Anterior cingulate cortex (tissue), 58 donors: Measurements from ENCODE around the gene ZXDC.

ENCODE experiments used
- DNase-seq, 58 donors: peaks; one replicate each; lab custom pipeline; 2025; lab: John Stamatoyannopoulos, UW

Gene ZXDC

DNA sequence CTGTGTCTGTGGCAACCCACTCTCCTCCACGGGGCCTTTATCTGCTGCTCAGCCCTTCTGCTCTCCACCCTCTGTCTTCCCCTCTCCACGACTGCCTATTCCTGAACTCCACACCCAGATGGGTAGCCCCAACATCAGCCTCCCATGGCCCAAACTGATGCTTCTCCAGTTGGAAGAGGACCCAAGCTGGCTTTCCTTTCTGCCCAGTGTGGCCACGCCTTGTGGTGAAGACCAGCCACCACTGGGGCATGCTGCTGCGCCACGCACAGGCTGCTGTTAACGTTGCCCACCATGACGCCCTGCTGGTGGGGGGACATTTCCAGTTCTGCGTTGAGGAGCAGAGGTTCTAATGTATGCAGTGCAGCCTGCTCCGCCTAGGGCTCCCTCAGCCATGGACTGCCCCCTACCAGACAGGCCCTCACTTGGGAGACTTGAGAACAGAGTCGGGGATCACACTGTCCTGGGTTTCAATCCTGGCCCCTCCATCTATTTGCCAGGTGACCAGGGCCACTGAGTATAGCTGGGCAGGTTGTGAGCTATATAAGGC, 54.0 kb downstream of the ZXDC start:
- no peak for DNase-seq

DNA sequence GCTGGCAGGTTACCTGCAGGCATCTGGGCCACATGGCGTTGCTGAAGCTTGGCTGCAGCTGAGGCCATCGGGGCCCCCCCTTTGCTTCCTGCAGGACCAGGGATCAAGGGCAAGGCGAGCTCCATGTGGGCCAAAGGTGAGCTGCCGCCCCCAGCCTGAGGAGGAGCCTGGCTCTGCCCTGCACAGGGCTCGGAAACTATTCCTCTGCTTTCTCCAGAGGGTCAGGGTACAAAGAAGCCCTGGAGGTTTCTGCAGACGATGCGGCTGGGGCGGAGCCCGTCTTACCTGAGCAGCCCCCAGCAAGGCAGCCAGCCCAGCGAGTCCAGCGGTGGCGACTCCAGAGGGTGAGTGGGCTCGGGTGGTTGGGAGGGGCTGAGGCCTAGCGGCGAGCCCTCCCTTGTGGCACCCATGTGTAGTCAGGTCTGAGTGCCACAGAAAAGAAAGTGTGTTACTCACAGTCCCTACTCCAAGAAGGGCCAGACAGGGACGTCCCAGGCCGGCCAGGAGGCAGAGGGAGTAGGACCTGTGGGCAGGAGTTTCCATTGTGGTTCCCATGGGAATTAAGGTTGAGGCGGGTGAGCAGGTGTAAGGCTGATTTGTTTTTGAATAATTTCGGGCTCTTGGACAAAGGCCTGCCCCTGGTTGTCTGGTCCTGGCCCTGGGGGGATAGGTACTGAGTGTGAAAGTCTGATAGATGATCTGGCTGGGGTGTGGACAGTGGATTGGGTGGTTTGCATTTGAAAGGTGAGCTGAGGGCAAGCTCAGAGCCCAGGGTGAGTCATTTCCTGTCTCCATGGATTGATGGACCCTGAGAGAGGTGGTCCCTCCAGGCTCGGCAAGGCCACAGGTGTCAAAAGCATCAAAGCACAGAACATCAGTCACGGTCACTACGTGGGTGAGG, 55.6 kb downstream of the ZXDC start:
- DNase-seq: no peak

DNA sequence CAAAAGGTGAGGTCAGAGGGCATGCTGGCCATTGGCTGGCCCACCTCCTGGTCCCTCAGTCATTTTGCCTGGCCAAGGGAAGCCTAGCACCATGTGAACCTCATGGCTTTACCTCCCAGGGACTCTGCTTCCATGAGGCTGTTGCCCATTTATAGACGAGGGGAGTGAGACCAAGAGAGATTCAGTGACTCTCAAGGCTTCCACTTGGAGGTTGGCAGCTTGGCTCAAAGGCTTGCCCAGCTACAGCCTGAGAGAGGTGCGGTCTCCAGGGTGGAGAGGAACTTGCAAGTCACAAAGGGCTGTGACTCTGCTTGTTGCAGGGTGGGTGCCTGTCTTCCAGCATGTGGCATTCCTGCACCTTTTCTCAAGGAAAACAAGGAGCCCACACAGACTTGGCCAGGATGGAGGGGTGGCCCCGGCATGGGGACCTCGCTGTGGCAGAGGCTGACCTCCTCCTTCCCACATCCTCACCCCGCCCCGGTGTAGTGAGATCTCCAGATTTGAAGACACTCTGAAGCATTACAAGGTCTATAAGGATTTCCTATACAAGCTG, 56.5 kb downstream of the ZXDC start:
- DNase-seq: no peak

DNA sequence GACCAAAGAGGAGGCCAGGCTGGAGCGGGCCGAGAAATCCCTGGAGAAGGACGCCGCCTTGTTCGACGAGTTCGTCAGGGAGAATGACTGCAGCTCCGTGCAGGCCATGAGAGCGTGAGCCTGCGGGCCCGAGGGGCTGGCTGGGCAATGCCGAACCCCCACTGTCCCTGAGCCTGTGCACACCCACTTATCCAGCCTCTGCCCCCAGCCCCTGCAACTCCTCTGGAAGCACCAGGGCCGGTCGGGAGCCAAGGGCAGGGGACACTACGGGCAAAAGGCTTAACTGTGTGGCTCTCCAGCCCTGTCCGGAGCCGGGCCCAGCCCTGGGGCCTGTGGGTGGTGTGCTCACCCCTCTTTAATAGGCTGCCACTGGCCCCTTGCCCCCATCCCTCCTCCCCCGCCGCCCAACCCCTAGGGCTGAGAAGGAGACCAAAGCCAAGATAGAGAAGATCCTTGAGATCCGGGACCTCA, 57.0 kb downstream of the ZXDC start:
- no peak for DNase-seq

DNA sequence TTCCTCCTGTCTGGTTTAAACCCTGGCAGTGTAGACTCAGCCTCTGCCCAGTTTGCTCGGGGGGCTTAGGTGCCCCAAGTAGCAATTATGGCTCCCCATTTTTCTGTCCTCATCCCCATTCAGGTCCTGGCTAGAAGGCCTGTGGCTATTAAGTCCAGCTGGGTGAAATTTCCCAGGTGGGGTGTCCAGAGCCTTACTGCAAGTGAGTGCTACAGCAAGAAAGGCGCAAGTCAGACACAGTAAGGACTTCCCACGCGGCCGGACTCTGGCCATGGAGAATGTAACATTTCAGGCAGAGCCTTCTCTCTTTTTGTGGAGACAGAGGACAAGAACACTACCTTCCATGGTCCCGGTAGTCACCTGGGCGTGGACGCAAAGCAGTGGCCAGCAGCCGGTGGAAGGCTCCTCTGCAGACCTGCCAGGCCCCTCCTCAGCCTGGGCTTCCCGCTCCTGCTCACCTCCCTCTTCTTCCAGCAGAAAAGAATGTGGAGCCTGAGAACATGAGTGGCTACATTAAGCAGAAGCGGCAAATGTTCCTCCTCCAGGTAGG, 57.6 kb downstream of the ZXDC start:
- no peak for DNase-seq

GRCh38 chr3:126417515-126417914, 58.2 kb downstream of the ZXDC start:
- no peak for DNase-seq

GRCh38 chr3:126416943-126417342, 58.7 kb downstream of the ZXDC start:
- DNase-seq: no peak

GRCh38 chr3:126415661-126416591, 59.8 kb downstream of the ZXDC start:
- no peak for DNase-seq

DNA sequence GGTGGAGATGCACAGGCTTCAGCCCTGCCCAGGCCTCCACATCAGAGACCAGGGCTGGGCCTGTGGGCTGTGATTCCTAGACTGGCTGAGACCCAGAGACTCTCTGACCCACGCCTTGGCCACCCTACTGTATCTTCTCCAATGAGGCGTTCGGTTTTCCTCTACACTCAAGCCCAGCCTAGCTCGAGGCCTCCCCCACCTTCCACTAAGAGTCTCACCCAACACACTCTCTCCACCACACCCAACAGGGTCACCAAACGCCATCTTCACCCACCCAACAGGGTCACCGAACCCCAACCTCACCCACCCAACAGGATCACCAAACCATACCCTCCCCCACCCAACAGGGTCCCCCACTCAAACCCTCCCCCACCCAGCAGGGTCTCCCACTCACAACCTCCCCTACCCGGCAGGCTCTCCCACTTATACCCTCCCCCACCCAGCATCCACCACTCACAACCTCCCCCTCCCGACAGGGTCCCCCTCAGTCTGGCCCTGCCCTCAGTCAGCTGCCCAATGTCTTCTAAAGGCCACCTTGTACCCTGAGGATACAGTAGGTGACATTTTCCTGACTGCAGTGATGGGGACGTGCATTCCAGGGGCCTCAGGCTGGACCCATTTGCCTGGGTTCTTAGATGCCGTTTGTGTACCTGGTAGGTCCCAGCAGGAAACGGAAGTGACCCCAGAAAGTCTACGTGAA, 60.6 kb downstream of the ZXDC start:
- no peak for DNase-seq

DNA sequence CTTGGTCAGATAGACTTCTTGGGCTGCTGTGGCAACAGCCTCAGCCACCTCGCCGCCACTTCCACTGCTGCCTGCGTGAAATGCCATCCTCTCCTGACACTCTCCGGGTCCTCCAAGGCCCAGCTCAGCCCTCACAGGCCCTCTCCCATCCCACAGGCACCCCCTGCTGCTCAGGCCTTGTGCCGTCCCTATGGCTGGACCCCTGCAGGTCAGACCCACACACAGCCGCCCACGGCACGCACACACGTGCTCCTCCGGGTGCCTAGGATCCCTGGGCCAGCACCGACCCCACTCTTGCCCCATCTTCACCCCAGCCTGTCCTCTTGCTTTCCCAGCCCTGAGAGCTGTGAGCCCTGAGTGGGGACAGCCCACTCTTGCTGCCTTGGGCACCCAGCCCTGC, 61.3 kb downstream of the ZXDC start:
- DNase-seq: no peak

GRCh38 chr3:126413693-126414080, 62.0 kb downstream of the ZXDC start:
- no peak for DNase-seq

DNA sequence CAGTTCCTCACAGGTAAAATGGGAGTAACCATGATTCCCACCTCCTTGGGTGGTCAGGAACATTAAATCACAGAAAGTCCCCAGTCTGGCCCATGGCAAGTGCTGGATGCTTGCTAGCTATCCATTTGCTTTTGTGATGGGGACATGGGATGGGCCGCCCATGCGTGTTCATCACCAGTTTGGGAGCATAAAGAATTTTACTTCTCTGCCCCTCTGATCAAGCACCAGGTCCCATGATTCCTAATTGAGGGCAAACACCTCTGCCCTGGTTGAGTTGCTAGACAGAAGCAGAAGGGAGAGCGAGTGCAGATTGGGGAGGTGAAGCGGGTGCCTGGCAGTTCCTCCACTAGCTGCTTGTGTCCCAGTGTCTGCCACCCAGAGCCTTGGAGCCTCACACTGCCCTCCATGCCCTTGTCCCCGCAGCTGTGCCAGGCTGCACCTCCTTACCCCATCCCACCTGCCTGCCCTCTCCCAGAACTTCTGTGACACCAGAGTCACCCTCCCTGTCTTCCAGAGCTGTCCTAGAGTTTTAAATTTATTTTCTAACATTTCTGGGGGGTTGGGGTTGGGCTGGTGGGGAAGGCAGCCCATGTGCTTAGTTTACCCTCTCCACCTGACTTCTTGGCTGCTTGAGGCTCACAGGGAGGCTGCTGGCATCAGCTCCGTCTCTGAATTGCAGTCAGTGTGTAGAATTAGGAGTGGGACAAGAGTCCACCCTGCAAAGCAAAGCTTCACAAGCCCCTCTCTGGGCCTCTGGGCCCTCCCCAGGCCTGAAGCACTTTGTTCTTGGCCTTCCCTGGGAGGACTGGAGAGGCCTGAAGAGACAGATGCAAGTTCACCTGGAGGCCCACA, 62.6 kb downstream of the ZXDC start:
- no peak for DNase-seq

- DNase-seq: no peak
These were observed 67.6 kb downstream of the ZXDC start for GRCh38 chr3:126408099-126408498.

GRCh38 chr3:126407412-126408044, 68.2 kb downstream of the ZXDC start:
- no peak for DNase-seq

- no peak for DNase-seq
These were observed 69.0 kb downstream of the ZXDC start for GRCh38 chr3:126406389-126407296.

DNA sequence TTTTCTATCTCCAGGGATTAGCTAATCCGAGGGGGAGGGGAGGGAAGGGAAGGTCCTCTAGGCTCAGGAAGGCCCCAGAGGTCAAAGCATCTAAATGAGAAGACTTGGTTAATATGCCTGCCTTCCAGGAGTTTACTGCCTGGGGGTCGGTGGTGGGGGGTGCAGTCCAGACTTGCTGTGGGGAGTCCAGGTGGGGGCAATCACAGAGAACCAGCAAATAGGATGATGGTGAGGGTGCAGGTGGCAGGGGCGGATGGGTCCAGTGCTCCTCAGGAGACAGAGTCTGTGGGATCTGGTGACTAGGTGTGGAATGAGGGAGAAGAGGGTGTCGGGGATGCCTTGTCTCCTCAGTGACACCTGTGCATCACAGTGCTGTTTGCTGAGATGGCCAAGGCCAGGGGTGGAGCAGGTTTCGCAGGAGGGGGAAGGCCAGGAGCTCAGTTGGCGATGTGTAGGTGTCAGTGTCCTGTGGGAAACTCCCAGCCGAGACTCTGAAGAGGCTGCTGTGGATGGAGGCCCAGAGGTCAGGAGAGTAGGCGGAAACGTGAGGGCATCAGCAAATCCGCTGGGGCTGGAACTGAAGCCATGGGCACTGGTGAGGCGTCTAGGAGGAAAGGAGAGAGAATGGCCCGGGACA, 72.9 kb downstream of the ZXDC start:
- DNase-seq: no peak

DNA sequence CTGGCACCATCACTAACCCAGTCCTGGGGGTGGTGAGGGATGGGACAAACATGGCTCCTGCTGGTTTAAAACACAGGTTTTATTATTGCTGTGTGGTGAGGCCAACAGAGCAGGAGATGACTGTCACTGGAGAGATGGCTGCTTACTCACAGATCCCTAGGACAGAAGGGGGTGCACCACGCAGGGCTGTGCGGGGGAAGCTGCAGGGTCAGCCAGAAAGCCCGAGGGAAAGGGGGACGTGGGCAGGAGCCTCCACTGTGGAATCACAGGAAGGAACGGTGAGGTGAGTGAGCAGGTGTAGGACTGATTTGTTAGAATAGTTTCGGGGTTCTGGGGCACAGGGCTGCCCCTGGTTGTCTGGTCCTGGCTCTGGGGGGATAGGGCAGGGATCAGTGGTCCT, 73.5 kb downstream of the ZXDC start:
- no peak for DNase-seq
